Lung microvascular endothelial cell (primary cell): Measurements from ENCODE around the gene PRKAG1. TPM values are rescaled to one million over a fixed set of nuclear protein-coding genes. Genes with fewer than 3 reads are reported as not detected.

ENCODE experiments used
- DNase-seq, 2 donors: peaks; one replicate each; pipeline versions ENCODE4 v3.0.0 to v3.0.0-alpha.2; 2010; ENCODE audit warnings: low read depth in 2 of 2
- total RNA-seq: library from RNA; depleted of rRNA; stranded (reverse); fragments of >200 nt; gene quantifications from 2 replicates; pipeline ENCODE4 v1.2.1, GENCODE V29; 2014

Gene PRKAG1
- total RNA-seq, 1 donor from 2014 or later: 32.1 TPM

DNA sequence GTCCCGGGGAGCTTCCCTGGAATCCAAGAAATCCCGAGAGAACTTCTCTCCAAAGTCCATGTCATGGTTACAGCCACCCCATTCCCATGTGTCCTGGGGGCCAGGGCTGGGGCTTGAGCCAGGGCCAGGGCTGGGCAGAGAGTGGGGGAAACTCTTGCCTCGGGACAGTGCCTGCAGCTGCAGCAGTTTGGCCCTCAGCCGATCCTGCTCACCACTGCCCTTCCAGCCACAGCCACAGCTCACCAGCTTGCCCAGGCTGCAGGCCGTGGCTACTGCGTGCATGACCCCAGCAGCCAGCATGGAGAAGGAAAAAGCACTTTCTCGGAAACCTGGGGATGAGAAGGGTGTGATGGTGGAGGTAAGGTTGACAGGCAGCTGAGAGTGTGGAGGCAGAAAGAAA lies 50.6 kb downstream of the PRKAG1 start:
- DNase-seq: no peak

- DNase-seq: no peak
These were observed 52.2 kb downstream of the PRKAG1 start for GRCh38 chr12:48966177-48966895.

GRCh38 chr12:48965298-48965838 lies 53.2 kb downstream of the PRKAG1 start:
- peak in 1 of 2 donors; percentile 31 for DNase-seq

DNA sequence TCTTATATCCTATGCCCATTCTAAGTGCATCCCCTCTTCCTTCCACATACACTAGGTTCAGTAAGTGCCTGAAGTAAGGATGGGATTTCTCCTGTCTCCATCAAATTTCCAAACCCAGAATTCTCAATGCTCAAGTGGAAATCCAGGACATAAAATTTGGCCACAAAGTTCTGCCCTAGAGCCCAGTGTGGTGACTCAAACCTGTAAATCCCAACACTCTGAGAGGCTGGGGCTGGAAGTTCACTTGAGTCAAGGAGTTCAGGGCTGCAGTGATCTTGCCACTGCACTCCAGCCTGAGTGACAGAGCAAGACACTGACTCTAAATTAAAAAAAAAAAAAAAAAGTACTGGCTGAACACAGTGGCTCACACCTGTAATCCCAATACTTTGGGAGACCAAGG lies 56.8 kb downstream of the PRKAG1 start:
- peak in 1 of 2 donors; percentile 41 for DNase-seq

- DNase-seq: peak in 1 of 2 donors; percentile 61
These were observed 57.2 kb downstream of the PRKAG1 start for GRCh38 chr12:48961331-48961730.

DNA sequence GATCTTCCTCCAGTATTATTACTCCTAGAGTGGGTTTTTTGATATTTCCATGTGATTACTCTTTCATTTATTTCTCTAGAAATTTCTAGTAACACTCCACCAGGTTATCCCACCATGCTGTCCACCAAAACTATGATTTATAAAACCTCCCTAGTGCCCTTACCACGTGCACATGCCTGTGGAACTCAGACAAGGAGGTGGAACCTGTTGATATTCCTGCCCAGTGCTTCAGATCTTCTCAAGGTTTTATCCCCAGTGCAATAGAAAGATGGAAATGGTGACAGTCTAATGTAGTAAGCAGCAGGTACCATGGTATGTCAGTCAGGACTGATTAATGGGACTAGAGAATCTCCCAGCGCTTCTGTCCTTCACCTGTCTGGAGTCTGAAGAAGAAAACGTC lies 57.7 kb downstream of the PRKAG1 start:
- DNase-seq: no peak

DNA sequence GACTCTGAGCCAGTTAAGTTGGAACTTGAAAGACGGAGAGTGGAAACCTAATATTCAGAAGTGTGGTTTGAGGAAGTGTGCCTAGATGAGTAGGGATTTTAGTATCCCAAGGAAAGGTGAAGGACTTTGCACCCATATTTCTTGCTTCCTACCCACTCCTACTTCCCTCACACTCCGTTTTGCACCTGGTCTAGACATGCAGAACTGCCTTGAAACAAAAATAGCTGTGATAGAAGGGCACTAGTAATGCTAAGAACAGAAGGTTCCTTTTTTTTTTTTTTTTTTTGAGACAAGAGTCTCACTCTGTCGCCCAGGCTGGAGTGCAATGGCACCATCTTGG lies 60.6 kb downstream of the PRKAG1 start:
- DNase-seq: no peak

- DNase-seq: peak; percentile 94 to 96
These were observed 61.2 kb downstream of the PRKAG1 start, which contains the start of gene ARF3 for GRCh38 chr12:48957141-48958048. Gene ARF3 (minus strand): TSS chr12:48957487. CDS start chr12:48941095, 16,392 bp downstream.

DNA sequence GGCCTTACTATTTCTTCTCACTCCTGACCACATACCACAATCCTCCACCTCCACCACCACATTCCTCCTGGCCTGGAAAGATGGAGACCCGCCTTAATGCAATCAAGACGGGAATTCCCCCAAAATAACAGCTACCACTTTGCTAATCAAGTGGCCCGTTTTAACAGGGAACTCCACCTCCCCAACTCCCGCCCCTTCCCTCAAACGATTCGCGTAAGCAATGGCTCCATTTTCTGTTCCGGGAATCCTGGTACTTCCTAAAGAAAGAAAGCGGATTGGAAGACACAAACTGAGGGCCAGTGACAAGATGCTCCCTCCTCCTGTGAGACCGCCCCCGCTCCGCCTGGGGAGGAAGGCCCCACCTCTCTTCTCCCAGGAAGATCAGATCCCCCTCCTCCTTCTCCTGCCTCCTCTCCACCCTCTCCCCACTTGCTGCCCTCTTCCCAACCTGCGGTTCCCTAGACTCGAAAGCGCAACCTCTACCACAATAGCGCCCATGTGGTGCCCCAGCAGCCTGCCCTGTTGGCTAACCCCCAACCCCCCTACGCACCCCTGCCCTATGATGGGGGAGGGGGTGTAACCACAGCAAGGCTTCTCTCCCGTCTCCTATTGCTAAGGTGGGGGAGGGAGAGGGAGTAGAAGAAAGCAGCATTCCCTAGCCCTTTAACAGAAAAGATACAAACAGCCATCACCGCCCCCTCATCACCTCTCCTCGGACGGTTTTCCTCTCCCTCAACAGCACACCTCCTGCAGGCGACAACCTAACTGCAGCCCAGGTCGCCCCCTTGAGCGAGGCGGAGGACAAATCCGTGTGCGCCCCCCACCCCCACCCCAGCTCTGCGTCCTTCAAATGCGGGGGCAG lies 62.1 kb downstream of the PRKAG1 start:
- peak; percentile 68 to 98 for DNase-seq

- no peak for DNase-seq
These were observed 63.6 kb downstream of the PRKAG1 start for GRCh38 chr12:48954841-48955501.

DNA sequence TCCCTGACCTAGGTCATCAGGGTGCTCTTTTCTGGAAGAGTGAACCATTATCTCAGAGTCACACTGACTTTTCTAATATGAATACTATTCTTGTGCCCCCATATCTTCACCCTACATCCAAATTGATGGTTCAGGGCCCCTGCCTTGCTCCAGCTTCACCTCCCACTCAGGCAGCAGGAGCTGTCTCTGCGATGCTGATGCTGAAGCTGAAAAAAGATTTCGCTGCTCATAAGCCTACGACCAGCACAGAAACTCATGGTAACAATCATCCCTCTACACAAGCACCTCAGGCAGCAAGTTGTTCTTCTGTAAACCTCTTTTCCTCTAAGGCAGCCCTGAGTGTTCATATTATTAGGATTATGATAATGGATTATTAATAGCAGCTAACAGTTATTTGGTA lies 64.5 kb downstream of the PRKAG1 start:
- DNase-seq: no peak

GRCh38 chr12:48952691-48953090 lies 65.9 kb downstream of the PRKAG1 start:
- no peak for DNase-seq

Other genes starting within 250 kb of the PRKAG1 start
- 22.9 and 36.3 TPM in 2 replicates for gene ADCY6, start 229.7 kb downstream of the PRKAG1 start, total RNA-seq
- gene CACNB3, start 200.3 kb downstream of the PRKAG1 start, total RNA-seq: 6.2 and 7.0 TPM in 2 replicates
- gene DDX23, start 166.6 kb downstream of the PRKAG1 start, total RNA-seq: 50.8 and 72.4 TPM in 2 replicates
- gene RND1, start 152.9 kb downstream of the PRKAG1 start, total RNA-seq: 1.4 and 3.5 TPM in 2 replicates
- gene FKBP11, start 93.3 kb downstream of the PRKAG1 start, total RNA-seq: 9.6 and 9.7 TPM in 2 replicates
- 36.3 and 39.7 TPM in 2 replicates for gene ARF3, start 61.3 kb downstream of the PRKAG1 start, total RNA-seq
- under 0.01 and 0.22 TPM in 2 replicates for gene WNT10B, start 47.0 kb downstream of the PRKAG1 start, total RNA-seq
- not detected in 2 replicates for gene WNT1, start 40.5 kb downstream of the PRKAG1 start, total RNA-seq
- under 0.01 TPM in 1 of 2 replicates, not detected in the other for gene DDN, start 19.4 kb downstream of the PRKAG1 start, total RNA-seq
- gene KMT2D, start 42.0 kb upstream of the PRKAG1 start, total RNA-seq: 19.0 and 30.2 TPM in 2 replicates
- 1.2 and 1.5 TPM in 2 replicates for gene RHEBL1, start 51.2 kb upstream of the PRKAG1 start, total RNA-seq
- 0.20 and 0.65 TPM in 2 replicates for gene DHH, start 76.0 kb upstream of the PRKAG1 start, total RNA-seq
- gene LMBR1L, start 92.1 kb upstream of the PRKAG1 start, total RNA-seq: 68.9 and 76.4 TPM in 2 replicates
- 613 and 894 TPM in 2 replicates for gene TUBA1B, start 112.6 kb upstream of the PRKAG1 start, total RNA-seq
- gene TUBA1A, start 170.3 kb upstream of the PRKAG1 start, total RNA-seq: 674 and 686 TPM in 2 replicates
- gene TUBA1C, start 246.3 kb upstream of the PRKAG1 start, total RNA-seq: 87.5 and 122 TPM in 2 replicates